Liver (tissue), 9 donors: ENCODE measurements around the gene RARB. TPM values are rescaled to one million over a fixed set of nuclear protein-coding genes. Genes with fewer than 3 reads are reported as not detected.

ENCODE experiments used
- DNase-seq: peaks from one replicate; pipeline ENCODE4 v3.0.0-alpha.2; 2017; ENCODE audit warnings: low spot score
- H3K27ac ChIP-seq, 2 donors: one replicate each; pipeline ENCODE4 v1.7.0; 2013; ENCODE audit warnings: inconsistent platforms in 2 of 2, low read length in 2 of 2, control low read depth in 1 of 2, low read depth in 1 of 2, mild to moderate bottlenecking in 1 of 2
- H3K27me3 ChIP-seq, 4 donors: one replicate each; pipeline versions ENCODE4 v1.6.1 to v1.7.0; 2013; ENCODE audit warnings: low read length in 3 of 4, inconsistent platforms in 1 of 4, mild to moderate bottlenecking in 1 of 4, moderate library complexity in 1 of 4; ENCODE audit not compliant: control insufficient read depth in 4 of 4, insufficient read depth in 4 of 4
- H3K36me3 ChIP-seq, 4 donors: one replicate each; pipeline versions ENCODE4 v1.6.1 to v1.7.0; 2013; ENCODE audit warnings: low read length in 3 of 4, mild to moderate bottlenecking in 3 of 4, low read depth in 1 of 4, moderate library complexity in 1 of 4; ENCODE audit not compliant: control insufficient read depth in 4 of 4, insufficient read depth in 3 of 4
- H3K4me1 ChIP-seq, 4 donors: one replicate each; pipeline versions ENCODE4 v1.6.1 to v1.7.0; 2013; ENCODE audit warnings: low read length in 3 of 4, mild to moderate bottlenecking in 3 of 4, moderate library complexity in 1 of 4; ENCODE audit not compliant: control insufficient read depth in 4 of 4, insufficient read depth in 4 of 4
- H3K4me3 ChIP-seq, 3 donors: one replicate each; pipeline versions ENCODE4 v1.6.1 to v1.7.0; 2013; ENCODE audit warnings: low read length in 3 of 3, control low read depth in 1 of 3, low read depth in 1 of 3, mild to moderate bottlenecking in 1 of 3
- H3K9ac ChIP-seq, 2 donors: one replicate each; pipeline ENCODE4 v1.7.0; 2013; ENCODE audit warnings: low read length in 2 of 2, mild to moderate bottlenecking in 2 of 2, moderate library complexity in 2 of 2, control low read depth in 1 of 2, low read depth in 1 of 2
- H3K9me3 ChIP-seq, 4 donors: one replicate each; pipeline versions ENCODE4 v1.6.1 to v1.7.0; 2013; ENCODE audit warnings: low read length in 3 of 4; ENCODE audit not compliant: control insufficient read depth in 4 of 4
- ATF3 ChIP-seq: IDR thresholded peaks from 2 replicates; pipeline ENCODE4 v1.6.1; 2016; ENCODE audit warnings: antibody characterized with exemption
- CTCF ChIP-seq: fragments of 150-350 bp; IDR thresholded peaks from 2 replicates; pipeline ENCODE4 v1.5.1; 2017; ENCODE audit warnings: improper control_type of control experiment, low read depth, low read length; ENCODE audit not compliant: missing input control
- EGR1 ChIP-seq, 2 donors: IDR thresholded peaks; 2 replicates each; pipeline ENCODE4 v1.6.1; 2016 to 2018; ENCODE audit warnings: antibody characterized with exemption in 2 of 2, low read depth in 2 of 2
- FOXA1 ChIP-seq: IDR thresholded peaks from 2 replicates; pipeline ENCODE4 v1.6.1; 2016; ENCODE audit warnings: antibody characterized with exemption
- FOXA2 ChIP-seq: IDR thresholded peaks from 2 replicates; pipeline ENCODE4 v1.6.1; 2016; ENCODE audit warnings: antibody characterized with exemption
- GABPA ChIP-seq, 2 donors: IDR thresholded peaks in 1 of 2; conservative IDR thresholded peaks in 1 of 2; 2 replicates each; pipeline ENCODE4 v1.6.1; 2016; ENCODE audit warnings: antibody characterized with exemption in 2 of 2, mild to moderate bottlenecking in 1 of 2, moderate library complexity in 1 of 2
- HNF4A ChIP-seq, 2 donors: conservative IDR thresholded peaks; 2 replicates each; pipeline ENCODE4 v1.6.1; 2016; ENCODE audit warnings: antibody characterized with exemption in 2 of 2, mild to moderate bottlenecking in 2 of 2
- HNF4G ChIP-seq: IDR thresholded peaks from 2 replicates; pipeline ENCODE4 v1.6.1; 2016; ENCODE audit warnings: antibody characterized with exemption
- JUND ChIP-seq, 2 donors: IDR thresholded peaks; 2 replicates each; pipeline ENCODE4 v1.6.1; 2016; ENCODE audit warnings: antibody characterized with exemption in 2 of 2
- MAX ChIP-seq: IDR thresholded peaks from 2 replicates; pipeline ENCODE4 v1.6.1; 2016; ENCODE audit warnings: antibody characterized with exemption
- NR2F2 ChIP-seq: IDR thresholded peaks from 2 replicates; pipeline ENCODE4 v1.6.1; 2016; ENCODE audit warnings: antibody characterized with exemption
- RAD21 ChIP-seq, 2 donors: IDR thresholded peaks; 2 replicates each; pipeline ENCODE4 v1.6.1; 2016; ENCODE audit warnings: antibody characterized with exemption in 2 of 2, mild to moderate bottlenecking in 2 of 2
- REST ChIP-seq: IDR thresholded peaks from 2 replicates; pipeline ENCODE4 v1.6.1; 2016; ENCODE audit warnings: antibody characterized with exemption, mild to moderate bottlenecking
- RXRA ChIP-seq, 2 donors: IDR thresholded peaks; 2 replicates each; pipeline ENCODE4 v1.6.1; 2017 to 2018; ENCODE audit warnings: antibody characterized with exemption in 2 of 2, mild to moderate bottlenecking in 1 of 2
- SP1 ChIP-seq: IDR thresholded peaks from 2 replicates; pipeline ENCODE4 v1.6.1; 2018; ENCODE audit warnings: antibody characterized with exemption, mild to moderate bottlenecking
- TAF1 ChIP-seq: conservative IDR thresholded peaks from 2 replicates; pipeline ENCODE4 v1.6.1; 2016; ENCODE audit warnings: antibody characterized with exemption, mild to moderate bottlenecking
- YY1 ChIP-seq: IDR thresholded peaks from 2 replicates; pipeline ENCODE4 v1.6.1; 2016; ENCODE audit warnings: antibody characterized with exemption, mild to moderate bottlenecking
- ZBTB33 ChIP-seq: IDR thresholded peaks from 2 replicates; pipeline ENCODE4 v1.6.1; 2016; ENCODE audit warnings: antibody characterized with exemption
- WGBS: extraction: QIAGEN DNeasy Blood & Tissue Kit; methylation state at CpG from one replicate; pipeline ENCODE4 v1.1.7; 2013; 5-methylcytosine and 5-hydroxymethylcytosine counted together
- polyA plus RNA-seq, 2 donors: library from polyadenylated mRNA; stranded (reverse) in 1 of 2; unstranded in 1 of 2; fragments of 200-250 nt in 1 of 2; fragments of >200 nt in 1 of 2; fragmentation: Nextera tagmentation in 1 of 2; extraction: Ambion mirVana in 1 of 2; gene quantifications; one replicate each; pipeline versions ENCODE4 v1.2.1 to v1.2.3, GENCODE V29; 2013 to 2015
- total RNA-seq, 2 donors: library from RNA; depleted of rRNA; stranded (reverse); fragments of >200 nt; gene quantifications; one replicate each; pipeline ENCODE4 v1.2.3, GENCODE V29; 2014
- donor health status: healthy.
- donor health status: healthy.
- donor health status: healthy.
- donor health status: healthy.
- donor health status: healthy.

RARB gene
- total and polyA plus RNA-seq, 4 donors = 2.1 to 3.3 (median 2.3) TPM

- DNase-seq = no peak
- H3K4me3 ChIP-seq = no peak overlapping the region
- H3K9ac ChIP-seq = no peak overlapping the region
- WGBS = 82% methylated on average over 3 of the region's 3 CpGs
- no peaks in the 10 kb centered on the region for H3K4me1 ChIP-seq
- H3K27ac ChIP-seq = no peak overlapping the region
- no peaks in the 10 kb centered on the region for H3K9me3 ChIP-seq
- no peaks in the 10 kb centered on the region for H3K36me3 ChIP-seq
- TF ChIP-seq NR2F2 = no peak
- H3K27me3 ChIP-seq = no peaks in the 10 kb centered on the region
Measured at GRCh38 chr3:25390605-25391004, 37.5 kb upstream of the RARB start.

GRCh38 chr3:25396251-25396650, 31.8 kb upstream of the RARB start:
- no peaks in the 10 kb centered on the region for H3K36me3 ChIP-seq
- no peak overlapping the region for H3K4me3 ChIP-seq
- TF ChIP-seq RXRA (IDR thresholded peaks at IDR 0.05) (no peak), ZBTB33 (no peak), GABPA (IDR thresholded peaks at IDR 0.05 in 1 of 2, conservative IDR thresholded peaks at IDR 0.05 in 1 of 2) (no peak), FOXA1 (no peak), HNF4G (no peak), FOXA2 (no peak), RAD21 (IDR thresholded peaks at IDR 0.05) (no peak), EGR1 (IDR thresholded peaks at IDR 0.05; ENCODE audit: low read depth in 2 of 2) (no peak), SP1 (no peak), REST (no peak), YY1 (no peak), JUND (IDR thresholded peaks at IDR 0.05) (no peak), ATF3 (no peak), CTCF (no peak), MAX (no peak), NR2F2 (no peak), TAF1 (no peak), HNF4A (conservative IDR thresholded peaks at IDR 0.05) (no peak)
- no peak overlapping the region for H3K27ac ChIP-seq
- 74% methylated on average over 2 of the region's 2 CpGs for WGBS
- no peaks in the 10 kb centered on the region for H3K4me1 ChIP-seq
- no peak for DNase-seq
- no peaks in the 10 kb centered on the region for H3K27me3 ChIP-seq
- H3K9me3 ChIP-seq = no peaks in the 10 kb centered on the region
- no peak overlapping the region for H3K9ac ChIP-seq
